ENCODE data around the gene TGFB3.

GRCh38 chr14:75971509-75971908 lies 10.3 kb downstream of the TGFB3 start:
- TF ChIP-seq CTCF (IDR thresholded peaks at IDR 0.05) (no peak), POLR2A (IDR thresholded peaks at IDR 0.05) (no peak)

All from adrenal gland (tissue), 5 donors.